Astrocyte of the cerebellum (primary cell): ENCODE measurements around the gene GLDC.

Experiments used
- DNase-seq: peaks from one replicate; pipeline ENCODE4 v3.0.0-alpha.2; 2011; ENCODE audit warnings: low read depth
- H3K4me3 ChIP-seq: 2 replicates; pipeline ENCODE4 v1.5.1; 2011; ENCODE audit warnings: mild to moderate bottlenecking, low read depth, low read length, moderate library complexity
- CTCF ChIP-seq: IDR thresholded peaks from 2 replicates; pipeline ENCODE4 v1.5.1; 2012; ENCODE audit warnings: low read length, low read depth, moderate library complexity, mild to moderate bottlenecking; ENCODE audit errors: missing control alignments
- in situ Hi-C: cut with HindIII; loops from 2 replicates; pipeline ENCODE4 v1.10.0; 2017; ENCODE audit warnings: low sequenced_read_pairs

The GLDC gene

GRCh38 chr9:6640268-6641051 lies 5.1 kb downstream of the GLDC start:
- no peak for TF ChIP-seq CTCF
- H3K4me3 ChIP-seq, result no peak overlapping the region
- in situ Hi-C loops, result no loop called here
- no peak for DNase-seq

- in situ Hi-C loops, result no loop called here
- H3K4me3 ChIP-seq, result no peak overlapping the region
- no peak for DNase-seq
- TF ChIP-seq CTCF, result no peak
Observed at GRCh38 chr9:6639622-6640021, 5.9 kb downstream of the GLDC start.

- in situ Hi-C loops, result no loop called here
- no peak for TF ChIP-seq CTCF
- DNase-seq, result no peak
Observed at GRCh38 chr9:6634444-6634843, 11.1 kb downstream of the GLDC start.

GRCh38 chr9:6633378-6633777 lies 12.2 kb downstream of the GLDC start:
- in situ Hi-C loops, result no loop called here
- TF ChIP-seq CTCF, result no peak
- no peak for DNase-seq
- H3K4me3 ChIP-seq, result no peak overlapping the region

More at GRCh38 chr9:6634444-6634843, 11.1 kb downstream of the GLDC start:
- H3K4me3 ChIP-seq, result no peak overlapping the region

- no peak overlapping the region for H3K4me3 ChIP-seq
- in situ Hi-C loops, result no loop called here
- DNase-seq, result no peak
- no peak for TF ChIP-seq CTCF
Observed at GRCh38 chr9:6632516-6633183, 12.9 kb downstream of the GLDC start.

GRCh38 chr9:6631207-6631512 lies 14.4 kb downstream of the GLDC start:
- no peak for DNase-seq
- TF ChIP-seq CTCF, result no peak
- in situ Hi-C loops, result no loop called here
- H3K4me3 ChIP-seq, result no peak overlapping the region
